Aorta (tissue), 5 donors: ENCODE measurements around the gene ZNF326. TPM values are rescaled to one million over a fixed set of nuclear protein-coding genes. Genes with fewer than 3 reads are reported as not detected.
"Not testable (repeated sequence)": the region's sequence is repeated elsewhere in the genome, so short reads cannot be mapped to it uniquely, and the experiment has no call there.

Experiments
- ATAC-seq: fragments of 200-7000 bp; cut with Tn5 transposase; one replicate; pipeline ENCODE4 v1.9.1; 2022; ENCODE audit warnings: moderate library complexity; ENCODE audit not compliant: low FRiP score
- DNase-seq, 2 donors: peaks; one replicate each; pipeline ENCODE4 v3.0.0-alpha.2; 2020
- H3K27ac ChIP-seq, 2 donors: one replicate each; pipeline ENCODE4 v1.5.1; 2013; ENCODE audit warnings: low read length in 2 of 2, mild to moderate bottlenecking in 2 of 2, moderate library complexity in 2 of 2, control low read depth in 1 of 2, inconsistent platforms in 1 of 2, low read depth in 1 of 2
- H3K27me3 ChIP-seq, 2 donors: one replicate each; pipeline ENCODE4 v1.6.1; 2013; ENCODE audit warnings: control low read depth in 1 of 2, low read length in 1 of 2, mild to moderate bottlenecking in 1 of 2, moderate library complexity in 1 of 2; ENCODE audit not compliant: insufficient read depth in 2 of 2, control insufficient read depth in 1 of 2
- H3K36me3 ChIP-seq, 2 donors: one replicate each; pipeline ENCODE4 v1.6.1; 2013; ENCODE audit warnings: control low read depth in 1 of 2, low read length in 1 of 2, mild to moderate bottlenecking in 1 of 2; ENCODE audit not compliant: insufficient read depth in 2 of 2, control insufficient read depth in 1 of 2
- H3K4me1 ChIP-seq, 2 donors: one replicate each; pipeline ENCODE4 v1.6.1; 2013; ENCODE audit warnings: low read length in 2 of 2, control low read depth in 1 of 2, mild to moderate bottlenecking in 1 of 2, moderate library complexity in 1 of 2; ENCODE audit not compliant: insufficient read depth in 2 of 2, control insufficient read depth in 1 of 2
- H3K4me3 ChIP-seq, 2 donors: one replicate each; pipeline ENCODE4 v1.5.1; 2013; ENCODE audit warnings: low read length in 2 of 2, control low read depth in 1 of 2, mild to moderate bottlenecking in 1 of 2
- H3K9me3 ChIP-seq: one replicate; pipeline ENCODE4 v1.6.1; 2013; ENCODE audit warnings: mild to moderate bottlenecking, low read length; ENCODE audit not compliant: control insufficient read depth
- WGBS, 2 donors: extraction: QIAGEN DNeasy Blood & Tissue Kit; methylation state at CpG; one replicate each; pipeline ENCODE4 v1.1.7; 2013; 5-methylcytosine and 5-hydroxymethylcytosine counted together
- intact Hi-C, 2 donors: fragments of 100-400 bp; cut with DNase I; formaldehyde crosslinking; loops; one replicate each; pipeline versions ENCODE4 v1.14.2 to v1.15.0; 2022
- polyA plus RNA-seq, 2 donors: library from polyadenylated mRNA; stranded (reverse); fragments of 200-250 nt; gene quantifications; one replicate each; pipeline ENCODE4 v1.2.3, GENCODE V29; 2013
- total RNA-seq, 2 donors: library from RNA; stranded (reverse); fragmentation: NEBNext Ultra II Directional; extraction: Animal tissue kit (Norgen Biotek cat#: 25700); gene quantifications; one replicate each; pipeline ENCODE4 v1.2.1, GENCODE V29; 2021
- donor health status: healthy with polysubstance abuse.
- donor health status: Bipolar disorder and iron deficiency.
- donor health status: DM: no; HTN: no; CAD: no.
- donor health status: DM: no; HTN: no; CAD: no.
- donor health status: DM: yes; HTN: yes; CAD: no.

The ZNF326 gene
- total and polyA plus RNA-seq, 4 donors: 11.9 to 22.6 (median 19.8) TPM

DNA sequence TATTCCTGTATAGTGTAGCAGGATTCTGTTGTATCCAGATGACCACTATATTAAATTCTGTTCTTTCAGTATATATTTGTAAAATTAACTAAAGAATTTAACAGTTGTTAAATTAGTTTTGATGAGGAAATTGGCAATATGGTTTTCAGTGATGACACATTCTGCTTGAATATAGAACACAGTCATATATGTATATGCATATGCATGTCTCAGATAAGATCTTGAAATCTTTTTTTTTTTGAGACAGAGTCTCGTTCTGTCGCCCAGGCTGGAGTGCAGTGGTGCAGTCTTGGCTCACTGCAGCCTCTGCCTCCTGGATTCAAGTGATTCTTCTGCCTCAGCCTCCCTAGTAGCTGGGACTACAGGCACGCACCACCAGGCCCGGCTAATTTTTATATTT lies 2.2 kb downstream of the ZNF326 start:
- H3K4me3 ChIP-seq, H3K9me3 ChIP-seq, H3K4me1 ChIP-seq, H3K27ac ChIP-seq, ATAC-seq, H3K27me3 ChIP-seq, DNase-seq, H3K36me3 ChIP-seq: not testable (repeated sequence)
- intact Hi-C loops: loop anchor here in 1 of 2 donors (10.0 kb wide), 1 partner anchor 472 kb away; the partner anchor contains the start of gene LRRC8B
- 94 to 97% methylated on average over 4 of the region's 4 CpGs for WGBS, 2 donors

DNA sequence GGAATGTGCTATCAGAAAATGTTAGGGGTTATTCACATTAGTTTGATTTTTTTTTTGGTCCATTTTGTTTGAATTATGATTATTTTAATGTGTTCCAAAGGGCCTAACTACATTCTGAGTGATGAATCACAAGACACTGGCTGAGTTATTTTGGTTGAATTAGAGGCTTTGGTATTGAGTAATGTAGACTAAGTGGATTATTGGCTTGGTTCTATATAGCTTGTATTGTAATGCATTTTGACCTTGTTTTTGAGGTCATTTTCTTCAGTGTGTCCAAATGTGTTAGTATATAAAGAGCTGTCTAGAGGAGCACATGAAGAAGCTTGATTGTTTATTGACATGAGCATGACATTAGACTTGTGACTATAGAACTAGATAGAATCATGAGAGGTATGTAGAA lies 3.4 kb downstream of the ZNF326 start:
- H3K27ac ChIP-seq: no peak overlapping the region
- no peaks in the 10 kb centered on the region for H3K27me3 ChIP-seq
- H3K4me1 ChIP-seq: peaks cover 1 to 2% of the 10 kb centered on the region in 2 donors
- no peaks in the 10 kb centered on the region for H3K9me3 ChIP-seq
- DNase-seq (no peak), ATAC-seq (no peak)
- H3K36me3 ChIP-seq: no peaks in the 10 kb centered on the region
- intact Hi-C loops: loop anchor here in 1 of 2 donors (10.0 kb wide), 1 partner anchor 474 kb away; the partner anchor contains the start of gene LRRC8B
- H3K4me3 ChIP-seq: no peak overlapping the region

DNA sequence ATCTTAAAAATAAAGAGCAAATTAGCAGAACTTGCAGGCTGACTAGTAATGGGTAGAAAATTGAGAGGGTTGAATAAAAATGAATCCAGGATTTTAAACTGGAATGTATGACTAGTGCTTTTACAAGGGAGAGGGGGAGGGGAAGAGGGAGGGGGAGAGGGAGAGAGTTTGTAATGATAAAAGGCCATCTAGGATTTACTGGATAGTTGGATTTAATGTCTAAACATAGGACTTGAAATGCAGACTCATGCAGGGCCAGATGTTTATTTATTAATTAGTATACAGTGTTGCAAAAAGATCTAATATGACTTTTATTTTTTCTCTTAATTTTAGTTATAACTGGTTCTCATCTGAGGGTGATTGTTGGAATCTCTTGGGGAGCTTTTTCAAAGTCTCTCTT lies 4.3 kb downstream of the ZNF326 start:
- H3K4me3 ChIP-seq: no peak overlapping the region
- H3K27ac ChIP-seq: no peak overlapping the region
- H3K27me3 ChIP-seq: no peaks in the 10 kb centered on the region
- ATAC-seq: no peak
- DNase-seq: no peak
- H3K9me3 ChIP-seq: no peaks in the 10 kb centered on the region
- intact Hi-C loops: loop anchor here in 1 of 2 donors (10.0 kb wide), 1 partner anchor 474 kb away; the partner anchor contains the start of gene LRRC8B
- H3K36me3 ChIP-seq: no peaks in the 10 kb centered on the region
- peaks cover 1 to 2% of the 10 kb centered on the region in 2 donors for H3K4me1 ChIP-seq

DNA sequence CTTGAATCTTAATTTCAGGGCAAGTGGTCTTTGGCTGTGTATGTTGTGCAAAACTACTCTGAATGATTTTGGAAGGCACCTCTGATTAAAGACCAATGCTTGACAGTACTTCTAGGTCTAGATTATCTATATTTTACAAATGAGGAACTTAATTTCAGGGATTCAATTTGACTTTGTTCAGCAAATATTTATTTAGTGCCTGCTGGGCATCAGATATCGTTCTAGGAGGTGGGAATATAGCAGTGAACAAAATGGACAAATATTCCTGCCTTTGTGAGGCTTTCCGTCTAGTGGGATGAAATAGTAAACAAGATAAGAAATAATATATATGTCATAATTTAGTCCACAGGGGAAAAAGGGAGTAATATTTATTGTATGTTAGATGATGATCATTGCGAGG lies 4.7 kb downstream of the ZNF326 start:
- intact Hi-C loops: loop anchor here in 1 of 2 donors (10.0 kb wide), 1 partner anchor 475 kb away; the partner anchor contains the start of gene LRRC8B
- H3K27ac ChIP-seq: no peak overlapping the region
- no peaks in the 10 kb centered on the region for H3K27me3 ChIP-seq
- WGBS, 2 donors: 79 to 96% methylated on average over 3 of the region's 3 CpGs
- ATAC-seq (no peak), DNase-seq (no peak)
- peaks cover 1 to 2% of the 10 kb centered on the region in 2 donors for H3K4me1 ChIP-seq
- H3K36me3 ChIP-seq: no peaks in the 10 kb centered on the region
- no peaks in the 10 kb centered on the region for H3K9me3 ChIP-seq
- H3K4me3 ChIP-seq: no peak overlapping the region

DNA sequence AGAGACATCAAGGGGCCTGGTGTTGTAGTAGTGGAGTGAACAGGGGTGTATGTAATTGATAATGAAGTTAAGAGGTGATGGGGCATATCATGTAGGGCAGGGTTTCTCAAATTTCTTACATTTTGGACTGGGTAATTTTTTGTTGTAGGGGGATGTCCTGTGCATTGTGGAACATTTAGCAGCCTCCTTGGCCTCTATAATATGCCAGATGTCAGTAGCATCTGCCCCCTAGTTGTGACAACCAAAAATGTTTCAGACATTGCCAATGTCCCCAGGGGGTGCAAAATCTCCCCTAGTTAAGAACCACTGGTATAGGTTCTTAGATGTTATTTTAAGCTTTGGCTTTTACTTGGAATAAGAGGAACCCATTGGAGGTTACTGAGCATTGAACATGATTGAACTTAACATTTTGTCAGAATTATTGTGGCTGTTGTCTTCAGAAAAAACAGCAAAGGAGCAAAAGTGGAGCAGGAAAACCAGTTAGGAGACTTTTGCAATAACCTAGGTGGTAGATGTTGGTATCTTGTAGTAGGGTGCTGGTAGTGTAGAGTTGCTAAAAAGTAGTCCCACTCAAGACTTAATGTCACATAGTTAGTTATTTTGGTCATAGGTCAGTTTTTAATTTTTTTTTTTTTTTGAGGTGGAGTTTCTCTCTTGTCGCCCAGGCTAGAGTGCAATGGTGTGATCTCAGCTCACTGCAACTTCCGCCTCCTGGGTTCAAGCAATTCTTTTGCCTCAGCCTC lies 6.2 kb downstream of the ZNF326 start:
- H3K27me3 ChIP-seq: no peaks in the 10 kb centered on the region
- H3K36me3 ChIP-seq: no peaks in the 10 kb centered on the region
- 89 to 96% methylated on average over 2 of the region's 2 CpGs for WGBS, 2 donors
- intact Hi-C loops: no loop called here
- no peak overlapping the region for H3K27ac ChIP-seq
- H3K4me3 ChIP-seq: no peak overlapping the region
- ATAC-seq: no peak
- no peaks in the 10 kb centered on the region for H3K9me3 ChIP-seq
- H3K4me1 ChIP-seq: peaks cover 1 to 2% of the 10 kb centered on the region in 2 donors
- DNase-seq: no peak

DNA sequence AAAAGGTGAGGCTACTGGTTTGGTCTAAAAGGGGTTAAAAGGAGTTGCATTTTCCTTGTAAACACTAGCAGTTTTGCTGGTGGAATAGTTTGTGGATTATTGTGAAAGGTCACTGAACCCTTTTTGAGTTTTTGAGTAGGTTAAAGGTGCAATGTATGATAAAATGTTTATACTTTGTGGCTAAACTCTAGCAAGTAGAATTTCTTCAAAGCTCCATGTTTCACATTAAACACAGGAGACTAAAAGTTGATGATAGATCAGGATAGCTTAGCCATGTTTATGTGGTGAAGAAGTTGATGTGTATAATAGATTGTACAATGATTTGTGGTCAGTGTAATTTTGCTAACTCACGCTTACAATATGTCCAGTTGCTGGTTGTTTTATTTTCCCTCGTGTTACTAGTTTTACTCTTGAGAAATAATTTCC lies 13.1 kb downstream of the ZNF326 start:
- Histone ChIP-seq H3K9me3 (no peaks in the 10 kb centered on the region), H3K4me3 (no peak overlapping the region), H3K4me1 (no peaks in the 10 kb centered on the region), H3K27me3 (no peaks in the 10 kb centered on the region), H3K27ac (no peak overlapping the region), H3K36me3 (no peaks in the 10 kb centered on the region)
- ATAC-seq: no peak
- no peak for DNase-seq
- WGBS, 2 donors: 84 to 89% methylated on average over 2 of the region's 2 CpGs
- intact Hi-C loops: no loop called here

DNA sequence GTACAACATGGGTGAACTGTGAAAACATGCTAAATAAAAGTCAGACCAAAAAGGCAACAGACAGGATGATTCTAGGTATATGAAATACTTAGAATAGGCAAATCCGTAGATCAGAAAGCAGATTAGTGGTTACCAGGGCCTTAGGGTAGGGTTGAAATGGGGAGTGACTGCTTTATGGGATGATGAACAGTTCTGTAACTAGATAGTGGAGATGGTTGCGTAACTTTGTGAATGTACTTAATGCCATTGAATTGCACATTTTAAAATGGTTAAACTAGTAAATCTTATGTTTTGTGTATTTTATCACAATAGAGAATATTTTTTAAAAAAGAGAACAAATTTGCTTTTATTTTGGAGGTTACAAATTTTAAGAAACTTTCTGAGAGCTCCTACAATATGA lies 17.4 kb downstream of the ZNF326 start:
- H3K9me3 ChIP-seq: no peaks in the 10 kb centered on the region
- no peak for DNase-seq
- H3K27me3 ChIP-seq: no peaks in the 10 kb centered on the region
- intact Hi-C loops: no loop called here
- no peak for ATAC-seq
- WGBS, 2 donors: 95 to 97% methylated on average over 2 of the region's 2 CpGs
- H3K36me3 ChIP-seq: no peaks in the 10 kb centered on the region
- H3K4me1 ChIP-seq: peaks cover 0 to 2% of the 10 kb centered on the region in 2 donors
- no peak overlapping the region for H3K27ac ChIP-seq
- H3K4me3 ChIP-seq: no peak overlapping the region

DNA sequence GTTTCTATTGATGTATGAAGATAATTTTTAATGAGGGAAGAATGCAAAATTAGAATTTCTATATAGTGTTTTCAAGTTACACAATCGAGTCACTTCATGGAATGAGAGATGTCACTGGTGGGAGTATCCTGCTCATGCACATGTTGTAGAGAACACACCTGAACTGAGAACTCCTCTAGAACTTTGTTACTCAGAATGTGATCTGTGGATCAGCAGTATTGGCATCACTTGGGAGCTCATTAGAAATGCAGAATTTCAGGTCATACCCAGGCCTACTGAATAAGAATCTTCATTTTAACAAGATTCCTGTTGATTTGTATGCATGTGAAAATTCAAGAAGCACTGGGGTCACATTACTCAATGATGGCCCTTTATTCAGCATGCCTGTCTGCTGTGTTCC lies 28.8 kb downstream of the ZNF326 start:
- no peaks in the 10 kb centered on the region for H3K27me3 ChIP-seq
- DNase-seq: no peak
- H3K4me1 ChIP-seq: no peaks in the 10 kb centered on the region
- ATAC-seq: no peak
- no peak overlapping the region for H3K27ac ChIP-seq
- no peak overlapping the region for H3K4me3 ChIP-seq
- peaks cover 0 to 6% of the 10 kb centered on the region in 2 donors for H3K36me3 ChIP-seq
- H3K9me3 ChIP-seq: no peaks in the 10 kb centered on the region
- intact Hi-C loops: no loop called here
- 95 to 100% methylated on average over 1 of the region's 1 CpG for WGBS, 2 donors

DNA sequence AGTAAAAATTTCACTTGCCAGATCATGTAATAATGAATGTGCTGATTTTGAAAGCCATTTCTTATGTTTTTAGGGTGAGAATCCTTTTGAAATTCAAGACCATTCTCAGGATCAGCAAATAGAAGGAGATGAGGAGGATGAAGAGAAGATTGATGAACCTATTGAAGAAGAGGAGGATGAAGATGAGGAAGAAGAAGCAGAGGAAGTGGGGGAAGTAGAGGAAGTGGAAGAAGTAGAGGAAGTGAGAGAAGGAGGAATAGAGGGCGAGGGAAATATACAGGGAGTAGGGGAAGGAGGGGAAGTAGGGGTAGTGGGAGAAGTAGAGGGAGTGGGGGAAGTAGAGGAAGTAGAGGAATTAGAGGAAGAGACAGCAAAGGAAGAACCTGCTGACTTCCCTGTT lies 32.4 kb downstream of the ZNF326 start:
- DNase-seq: no peak

More for the DNA sequence above, 32.4 kb downstream of the ZNF326 start:
- Histone ChIP-seq H3K4me1 (no peaks in the 10 kb centered on the region), H3K27me3 (no peaks in the 10 kb centered on the region), H3K4me3 (no peak overlapping the region), H3K9me3 (no peaks in the 10 kb centered on the region), H3K27ac (no peak overlapping the region), H3K36me3 (peaks cover 0 to 6% of the 10 kb centered on the region in 2 donors)
- WGBS, 2 donors: 90 to 98% methylated on average over 1 of the region's 1 CpG
- intact Hi-C loops: no loop called here
- ATAC-seq: no peak
